Subcutaneous adipose tissue (tissue), 4 donors: Measurements from ENCODE around the gene FCRL6. TPM values are rescaled to one million over a fixed set of nuclear protein-coding genes. Genes with fewer than 3 reads are reported as not detected.

Source experiments
- CTCF ChIP-seq: fragments of 450-650 bp; IDR thresholded peaks from one replicate; pipeline ENCODE4 v1.5.1; 2016; ENCODE audit warnings: low read depth, mild to moderate bottlenecking, control low read depth, antibody characterized with exemption, moderate library complexity
- total RNA-seq, 4 donors: library from RNA; depleted of rRNA; stranded (reverse); fragments of >200 nt; gene quantifications; one replicate each; pipeline ENCODE4 v1.1.0, GENCODE V29; 2016

FCRL6 gene
- total RNA-seq, 4 donors from 2014 or later: 0.34 to 0.44 TPM; not detected in 2

GRCh38 chr1:159821171-159821867 lies 19.2 kb downstream of the FCRL6 start:
- TF ChIP-seq CTCF: no peak

DNA sequence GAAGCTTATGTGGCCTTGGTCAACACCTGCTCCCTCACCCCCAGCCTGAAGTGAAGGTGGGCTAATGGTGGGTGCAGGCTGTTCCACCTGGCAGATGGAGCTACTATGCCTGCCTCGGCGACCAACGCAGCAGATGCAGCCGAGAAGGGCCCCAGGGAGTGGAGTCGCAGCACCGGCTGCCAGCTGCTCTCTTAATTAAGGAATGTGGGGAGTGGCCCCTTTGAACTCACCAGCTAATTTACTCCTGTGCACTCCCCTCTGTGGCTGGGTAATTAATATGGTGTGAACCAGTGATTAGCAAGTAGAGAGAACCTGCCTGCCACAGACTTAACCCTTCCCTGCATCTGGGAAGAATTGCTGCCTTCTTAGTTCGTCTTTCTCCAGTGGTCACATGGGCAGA lies 21.2 kb downstream of the FCRL6 start:
- no peak for TF ChIP-seq CTCF

- no peak for TF ChIP-seq CTCF
These were observed 23.4 kb downstream of the FCRL6 start for GRCh38 chr1:159825564-159825963.

- no peak for TF ChIP-seq CTCF
These were observed 24.4 kb downstream of the FCRL6 start, which contains the start of gene SLAMF8 for GRCh38 chr1:159826441-159827101. Gene SLAMF8 (plus strand): TSS chr1:159826873. CDS start chr1:159826899, 26 bp downstream.

- no peak for TF ChIP-seq CTCF
These were observed 24.9 kb downstream of the FCRL6 start for GRCh38 chr1:159827102-159827490.

DNA sequence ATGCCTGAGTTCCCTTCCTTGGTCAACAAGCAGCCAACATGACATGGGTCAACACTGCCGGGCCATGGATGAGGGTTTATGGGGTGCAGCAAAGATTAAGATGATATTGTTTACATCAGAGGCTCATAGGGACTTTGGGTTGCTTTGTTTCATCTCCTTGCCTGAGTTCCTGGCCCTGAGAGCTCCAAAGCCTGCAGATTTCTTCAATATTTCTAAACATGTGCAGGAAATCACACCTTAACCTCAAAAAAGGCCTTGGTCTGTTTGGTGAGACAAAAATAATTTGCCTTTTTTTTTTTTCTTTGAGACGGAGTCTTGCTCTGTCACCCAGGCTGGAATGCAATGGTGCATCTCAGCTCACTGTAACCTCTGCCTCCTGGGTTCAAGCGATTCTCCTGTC lies 25.4 kb downstream of the FCRL6 start:
- no peak for TF ChIP-seq CTCF

- no peak for TF ChIP-seq CTCF
These were observed 26.0 kb downstream of the FCRL6 start for GRCh38 chr1:159828176-159828575.
